ENCODE data around the gene NAALADL2. TPM values are rescaled to one million over a fixed set of nuclear protein-coding genes. Genes with fewer than 3 reads are reported as not detected.
"Not testable (repeated sequence)": the region's sequence is repeated elsewhere in the genome, so short reads cannot be mapped to it uniquely, and the experiment has no call there.

NAALADL2 gene
- total and polyA plus RNA-seq, 2 of the 13 experiments (the other 11 are each of a cell fraction or from before 2014, with no cell fraction given), result 0.08 TPM; not detected in 1

DNA sequence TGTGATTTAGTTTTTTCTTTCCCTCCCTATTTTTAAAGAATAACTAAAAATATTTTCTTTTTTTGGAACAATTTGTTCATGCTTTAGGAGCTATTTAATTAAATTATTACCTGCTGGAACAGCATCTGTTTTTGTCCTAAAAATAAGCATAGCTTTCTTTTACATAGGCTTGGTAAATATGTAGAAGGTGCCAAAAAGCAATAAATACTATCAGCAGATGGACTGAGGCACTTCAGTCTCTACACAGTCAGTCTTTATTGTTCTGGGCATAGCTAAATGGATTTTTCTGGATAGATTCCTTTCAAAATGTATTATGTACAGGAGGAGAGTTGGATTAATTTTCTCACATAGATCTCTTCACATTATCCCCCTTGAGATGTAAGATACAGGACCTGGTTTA lies 223.5 kb downstream of the NAALADL2 start:
- Histone ChIP-seq H3K36me3 (replicated peaks in 1 of 2; ENCODE audit: control insufficient read depth in 1 of 2, insufficient read depth in 2 of 2, low read length in 2 of 2) (no peaks in the 10 kb centered on the region), H3K9me3 (ENCODE audit: low read length) (no peaks in the 10 kb centered on the region), H3K27ac (ENCODE audit: extremely low read length, insufficient read depth, low read length) (no peak overlapping the region), H3K9ac (ENCODE audit: insufficient read depth, low read depth, low read length) (no peak overlapping the region), H3K4me3 (replicated peaks in 1 of 3; ENCODE audit: insufficient read depth in 1 of 3, low read depth in 2 of 3, low read length in 3 of 3) (no peak overlapping the region), H4K20me1 (ENCODE audit: insufficient read depth, low read length) (no peaks in the 10 kb centered on the region), H3K4me1 (ENCODE audit: insufficient read depth, low read length) (no peaks in the 10 kb centered on the region), H3K27me3 (ENCODE audit: control insufficient read depth in 1 of 2, insufficient read depth in 2 of 2, low read length in 2 of 2) (no peaks in the 10 kb centered on the region), H2AFZ (ENCODE audit: low read length) (no peak overlapping the region), H3K79me2 (ENCODE audit: insufficient read depth, low read length) (no peaks in the 10 kb centered on the region), H3K4me2 (ENCODE audit: low read depth, low read length) (no peak overlapping the region)
- ChIA-PET POLR2A (no interaction called here), CTCF (ENCODE audit: low intra/inter-chr PET ratio, low total read pairs) (no interaction called here)
- DNase-seq (ENCODE audit: low spot score) (no peak), ATAC-seq (no peak), FAIRE-seq (no peak)
- no TSS peak for BruUV-seq (replicated peaks)
- in situ Hi-C loops (cut with HindIII; ENCODE audit: extremely low pct_ligation_motif_present, low pct_unique_long_range_greater_than_20kb) (no loop called here), intact Hi-C loops (cut with micrococcal nuclease; ENCODE audit: unreplicated experiment) (no loop called here)
- TF ChIP-seq ZNF883 (CRISPR knock-in tag; IDR thresholded peaks at IDR 0.05; ENCODE audit: not compliant biosample characterization) (no peak), SRSF1 (optimal IDR thresholded peaks at IDR 0.05; ENCODE audit: low read depth, low read length) (no peak), YEATS4 (CRISPR knock-in tag; IDR thresholded peaks at IDR 0.05; ENCODE audit: borderline replicate concordance) (no peak), NAIF1 (CRISPR knock-in tag; IDR thresholded peaks at IDR 0.05; ENCODE audit: borderline replicate concordance) (no peak), ZFYVE20 (CRISPR knock-in tag; IDR thresholded peaks at IDR 0.05; ENCODE audit: borderline replicate concordance, low read depth) (no peak), MBD4 (IDR thresholded peaks at IDR 0.05; ENCODE audit: borderline replicate concordance, low read length) (no peak), ZNF33B (CRISPR knock-in tag; IDR thresholded peaks at IDR 0.05) (no peak), HCFC1 (IDR thresholded peaks at IDR 0.05; ENCODE audit: low read depth, low read length) (no peak), MAFK (conservative IDR thresholded peaks at IDR 0.05 in 1 of 2, IDR thresholded peaks at IDR 0.05 in 1 of 2; ENCODE audit: low read length in 2 of 2) (no peak), KDM2A (CRISPR knock-in tag; IDR thresholded peaks at IDR 0.05; ENCODE audit: borderline replicate concordance, low read depth) (no peak), KDM6A (CRISPR knock-in tag; IDR thresholded peaks at IDR 0.05; ENCODE audit: low read depth) (no peak)
- TF ChIP-seq, protein P1, sequence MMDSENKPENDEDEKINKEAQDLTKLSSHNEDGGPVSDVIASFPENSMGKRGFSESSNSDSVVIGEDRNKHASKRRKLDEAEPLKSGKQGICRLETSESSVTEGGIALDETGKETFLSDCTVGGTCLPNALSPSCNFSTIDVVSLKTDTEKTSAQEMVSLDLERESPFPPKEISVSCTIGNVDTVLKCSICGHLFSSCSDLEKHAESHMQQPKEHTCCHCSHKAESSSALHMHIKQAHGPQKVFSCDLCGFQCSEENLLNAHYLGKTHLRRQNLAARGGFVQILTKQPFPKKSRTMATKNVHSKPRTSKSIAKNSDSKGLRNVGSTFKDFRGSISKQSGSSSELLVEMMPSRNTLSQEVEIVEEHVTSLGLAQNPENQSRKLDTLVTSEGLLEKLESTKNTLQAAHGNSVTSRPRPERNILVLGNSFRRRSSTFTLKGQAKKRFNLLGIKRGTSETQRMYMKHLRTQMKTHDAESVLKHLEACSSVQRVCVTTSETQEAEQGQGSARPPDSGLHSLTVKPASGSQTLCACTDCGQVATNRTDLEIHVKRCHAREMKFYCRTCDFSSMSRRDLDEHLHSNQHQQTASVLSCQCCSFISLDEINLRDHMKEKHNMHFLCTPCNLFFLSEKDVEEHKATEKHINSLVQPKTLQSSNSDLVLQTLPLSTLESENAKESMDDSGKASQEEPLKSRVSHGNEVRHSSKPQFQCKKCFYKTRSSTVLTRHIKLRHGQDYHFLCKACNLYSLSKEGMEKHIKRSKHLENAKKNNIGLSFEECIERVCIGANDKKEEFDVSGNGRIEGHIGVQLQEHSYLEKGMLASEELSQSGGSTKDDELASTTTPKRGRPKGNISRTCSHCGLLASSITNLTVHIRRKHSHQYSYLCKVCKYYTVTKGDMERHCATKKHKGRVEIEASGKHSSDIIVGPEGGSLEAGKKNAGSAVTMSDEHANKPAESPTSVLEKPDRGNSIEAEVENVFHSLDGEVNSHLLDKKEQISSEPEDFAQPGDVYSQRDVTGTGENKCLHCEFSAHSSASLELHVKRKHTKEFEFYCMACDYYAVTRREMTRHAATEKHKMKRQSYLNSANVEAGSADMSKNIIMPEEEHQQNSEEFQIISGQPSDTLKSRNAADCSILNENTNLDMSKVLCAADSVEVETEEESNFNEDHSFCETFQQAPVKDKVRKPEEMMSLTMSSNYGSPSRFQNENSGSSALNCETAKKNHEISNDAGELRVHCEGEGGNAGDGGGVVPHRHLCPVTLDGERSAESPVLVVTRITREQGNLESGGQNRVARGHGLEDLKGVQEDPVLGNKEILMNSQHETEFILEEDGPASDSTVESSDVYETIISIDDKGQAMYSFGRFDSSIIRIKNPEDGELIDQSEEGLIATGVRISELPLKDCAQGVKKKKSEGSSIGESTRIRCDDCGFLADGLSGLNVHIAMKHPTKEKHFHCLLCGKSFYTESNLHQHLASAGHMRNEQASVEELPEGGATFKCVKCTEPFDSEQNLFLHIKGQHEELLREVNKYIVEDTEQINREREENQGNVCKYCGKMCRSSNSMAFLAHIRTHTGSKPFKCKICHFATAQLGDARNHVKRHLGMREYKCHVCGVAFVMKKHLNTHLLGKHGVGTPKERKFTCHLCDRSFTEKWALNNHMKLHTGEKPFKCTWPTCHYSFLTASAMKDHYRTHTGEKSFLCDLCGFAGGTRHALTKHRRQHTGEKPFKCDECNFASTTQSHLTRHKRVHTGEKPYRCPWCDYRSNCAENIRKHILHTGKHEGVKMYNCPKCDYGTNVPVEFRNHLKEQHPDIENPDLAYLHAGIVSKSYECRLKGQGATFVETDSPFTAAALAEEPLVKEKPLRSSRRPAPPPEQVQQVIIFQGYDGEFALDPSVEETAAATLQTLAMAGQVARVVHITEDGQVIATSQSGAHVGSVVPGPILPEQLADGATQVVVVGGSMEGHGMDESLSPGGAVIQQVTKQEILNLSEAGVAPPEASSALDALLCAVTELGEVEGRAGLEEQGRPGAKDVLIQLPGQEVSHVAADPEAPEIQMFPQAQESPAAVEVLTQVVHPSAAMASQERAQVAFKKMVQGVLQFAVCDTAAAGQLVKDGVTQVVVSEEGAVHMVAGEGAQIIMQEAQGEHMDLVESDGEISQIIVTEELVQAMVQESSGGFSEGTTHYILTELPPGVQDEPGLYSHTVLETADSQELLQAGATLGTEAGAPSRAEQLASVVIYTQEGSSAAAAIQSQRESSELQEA (CRISPR knock-in tag; IDR thresholded peaks at IDR 0.05; ENCODE audit: not compliant biosample characterization), result no peak

DNA sequence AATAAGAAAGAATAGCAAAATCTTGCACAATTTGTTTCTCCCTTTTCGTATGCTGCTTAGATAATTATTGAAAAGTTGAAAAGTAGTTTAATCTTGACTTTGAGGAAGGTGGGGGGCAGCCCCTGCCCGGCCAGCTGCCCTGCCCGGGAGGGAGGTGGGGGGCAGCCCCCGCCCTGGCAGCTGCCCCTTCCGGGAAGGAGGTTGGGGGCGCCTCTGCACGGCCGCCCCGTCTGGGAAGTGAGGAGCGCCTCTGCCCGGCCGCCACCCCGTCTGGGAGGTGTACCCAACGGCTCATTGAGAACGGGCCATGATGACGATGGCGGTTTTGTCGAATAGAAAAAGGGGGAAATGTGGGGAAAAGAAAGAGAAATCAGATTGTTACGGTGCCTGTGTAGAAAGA lies 228.0 kb downstream of the NAALADL2 start:
- ATAC-seq; CTCF ChIA-PET (ENCODE audit: low intra/inter-chr PET ratio, low total read pairs); H3K4me1 ChIP-seq (ENCODE audit: insufficient read depth, low read length); H3K9ac ChIP-seq (ENCODE audit: insufficient read depth, low read depth, low read length); H3K4me2 ChIP-seq (ENCODE audit: low read depth, low read length); POLR2A ChIA-PET; H4K20me1 ChIP-seq (ENCODE audit: insufficient read depth, low read length); H3K36me3 ChIP-seq (replicated peaks in 1 of 2; ENCODE audit: control insufficient read depth in 1 of 2, insufficient read depth in 2 of 2, low read length in 2 of 2); FAIRE-seq; H2AFZ ChIP-seq (ENCODE audit: low read length); H3K9me3 ChIP-seq (ENCODE audit: low read length); H3K27ac ChIP-seq (ENCODE audit: extremely low read length, insufficient read depth, low read length); H3K27me3 ChIP-seq (ENCODE audit: control insufficient read depth in 1 of 2, insufficient read depth in 2 of 2, low read length in 2 of 2); DNase-seq (ENCODE audit: low spot score); intact Hi-C loops (cut with micrococcal nuclease; ENCODE audit: unreplicated experiment); H3K79me2 ChIP-seq (ENCODE audit: insufficient read depth, low read length); H3K4me3 ChIP-seq (replicated peaks in 1 of 3; ENCODE audit: insufficient read depth in 1 of 3, low read depth in 2 of 3, low read length in 3 of 3); BruUV-seq (replicated peaks); in situ Hi-C loops (cut with HindIII; ENCODE audit: extremely low pct_ligation_motif_present, low pct_unique_long_range_greater_than_20kb): not testable (repeated sequence)
- 61% methylated on average over 19 of the region's 19 CpGs for WGBS (ENCODE audit: low lambda C conversion rate)
